ENCODE data around the gene CHN2.
"Not testable (repeated sequence)": the region's sequence is repeated elsewhere in the genome, so short reads cannot be mapped to it uniquely, and the experiment has no call there.

CHN2 gene

GRCh38 chr7:29511337-29511736, 316.8 kb downstream of the CHN2 start:
- DNase-seq: no peak

GRCh38 chr7:29511851-29512250, 317.3 kb downstream of the CHN2 start:
- no peak for DNase-seq

- DNase-seq: no peak
Observed at GRCh38 chr7:29516491-29516890, 321.9 kb downstream of the CHN2 start.

GRCh38 chr7:29518616-29519015, 324.0 kb downstream of the CHN2 start:
- no peak for DNase-seq

GRCh38 chr7:29523728-29524127, 329.2 kb downstream of the CHN2 start:
- no peak for DNase-seq

GRCh38 chr7:29527505-29528108, 333.0 kb downstream of the CHN2 start:
- DNase-seq: no peak

- DNase-seq: not testable (repeated sequence)
Observed at GRCh38 chr7:29528526-29528925, 334.0 kb downstream of the CHN2 start.
